Thoracic aorta (tissue), 2 donors: ENCODE measurements around the gene NELFA. TPM values are rescaled to one million over a fixed set of nuclear protein-coding genes. Genes with fewer than 3 reads are reported as not detected.

ENCODE experiments used
- ATAC-seq: fragments of 150-250 bp; one replicate; pipeline ENCODE4 v1.8.0; 2017; ENCODE audit warnings: low read depth; ENCODE audit not compliant: insufficient number of reproducible peaks, low FRiP score
- DNase-seq: peaks from one replicate; pipeline ENCODE4 v3.0.0-alpha.2; 2020; ENCODE audit warnings: low spot score
- H3K27ac ChIP-seq, 2 donors: fragments of 200-600 bp; sonication (generic); 1 replicate in 1 of 2; 2 replicates in 1 of 2; pipeline ENCODE4 v1.5.1; 2016; ENCODE audit warnings: mild to moderate bottlenecking in 2 of 2, moderate library complexity in 2 of 2
- H3K27me3 ChIP-seq: fragments of 200-600 bp; sonication (generic); replicated peaks from 2 replicates; pipeline ENCODE4 v1.6.0; 2016; ENCODE audit warnings: mild to moderate bottlenecking; ENCODE audit not compliant: insufficient read depth
- H3K36me3 ChIP-seq: fragments of 200-600 bp; sonication (generic); one replicate; pipeline ENCODE4 v1.5.1; 2016
- H3K4me1 ChIP-seq, 2 donors: fragments of 200-600 bp; sonication (generic); 1 replicate in 1 of 2; 2 replicates in 1 of 2; pipeline versions ENCODE4 v1.5.1 to v1.6.0; 2016; ENCODE audit warnings: low read depth in 2 of 2, mild to moderate bottlenecking in 1 of 2; ENCODE audit not compliant: control insufficient read depth in 1 of 2
- H3K4me3 ChIP-seq: fragments of 200-600 bp; sonication (generic); 2 replicates; pipeline ENCODE4 v1.5.1; 2016; ENCODE audit warnings: mild to moderate bottlenecking
- H3K9me3 ChIP-seq: fragments of 200-600 bp; sonication (generic); 2 replicates; pipeline ENCODE4 v1.5.1; 2016
- total RNA-seq, 2 donors: library from RNA; depleted of rRNA; stranded (reverse); fragments of >200 nt; gene quantifications; one replicate each; pipeline versions ENCODE4 v1.1.0 to v1.2.3, GENCODE V29; 2016
- TF ChIP-seq, protein P1 (sequence below): fragments of 200-600 bp; sonication (generic); IDR thresholded peaks from one replicate; pipeline ENCODE4 v1.5.1; 2019; ENCODE audit warnings: antibody characterized with exemption

NELFA gene
- total RNA-seq, 2 donors from 2014 or later, result 26.7 to 36.1 TPM

DNA sequence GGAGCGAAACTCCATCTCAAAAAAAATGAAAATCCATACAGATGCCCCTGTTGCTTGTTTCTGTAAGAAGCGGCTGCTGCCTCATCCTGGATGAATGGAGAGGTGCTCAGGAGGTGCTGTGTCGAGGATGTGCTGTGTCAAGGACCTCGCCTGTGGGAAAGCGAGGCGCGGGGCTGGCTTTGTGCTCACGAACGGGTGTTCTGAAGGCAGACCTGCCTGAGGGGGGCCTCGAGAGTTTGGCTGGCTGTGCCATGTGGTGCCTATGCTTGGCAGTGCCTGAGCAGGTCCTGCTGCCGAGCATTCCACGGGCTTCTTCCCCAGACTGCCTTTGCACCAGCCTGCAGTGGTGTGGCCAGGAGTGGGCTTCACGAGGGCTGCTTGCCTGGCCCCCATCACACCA, 76.0 kb downstream of the NELFA start:
- Histone ChIP-seq H3K27ac (no peak overlapping the region), H3K9me3 (no peaks in the 10 kb centered on the region), H3K4me1 (no peaks in the 10 kb centered on the region), H3K4me3 (no peak overlapping the region), H3K27me3 (no peaks in the 10 kb centered on the region), H3K36me3 (peaks cover 19% of the 10 kb centered on the region)
- DNase-seq, result no peak
- ATAC-seq, result no peak
- TF ChIP-seq, protein P1, sequence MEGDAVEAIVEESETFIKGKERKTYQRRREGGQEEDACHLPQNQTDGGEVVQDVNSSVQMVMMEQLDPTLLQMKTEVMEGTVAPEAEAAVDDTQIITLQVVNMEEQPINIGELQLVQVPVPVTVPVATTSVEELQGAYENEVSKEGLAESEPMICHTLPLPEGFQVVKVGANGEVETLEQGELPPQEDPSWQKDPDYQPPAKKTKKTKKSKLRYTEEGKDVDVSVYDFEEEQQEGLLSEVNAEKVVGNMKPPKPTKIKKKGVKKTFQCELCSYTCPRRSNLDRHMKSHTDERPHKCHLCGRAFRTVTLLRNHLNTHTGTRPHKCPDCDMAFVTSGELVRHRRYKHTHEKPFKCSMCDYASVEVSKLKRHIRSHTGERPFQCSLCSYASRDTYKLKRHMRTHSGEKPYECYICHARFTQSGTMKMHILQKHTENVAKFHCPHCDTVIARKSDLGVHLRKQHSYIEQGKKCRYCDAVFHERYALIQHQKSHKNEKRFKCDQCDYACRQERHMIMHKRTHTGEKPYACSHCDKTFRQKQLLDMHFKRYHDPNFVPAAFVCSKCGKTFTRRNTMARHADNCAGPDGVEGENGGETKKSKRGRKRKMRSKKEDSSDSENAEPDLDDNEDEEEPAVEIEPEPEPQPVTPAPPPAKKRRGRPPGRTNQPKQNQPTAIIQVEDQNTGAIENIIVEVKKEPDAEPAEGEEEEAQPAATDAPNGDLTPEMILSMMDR, result no peak

Other genes with a start within 250 kb of the NELFA start
- 1 to 10 TPM in 1 of 2 donors, under 1 TPM in 1; 0.68 to 1.4 TPM for gene FGFR3, start 215.7 kb downstream of the NELFA start, total RNA-seq
- gene LETM1, start 152.8 kb downstream of the NELFA start, total RNA-seq, result 10 to 100 TPM; 30.5 to 68.9 TPM
- 10 to 100 TPM; 18.8 to 35.4 TPM for gene NSD2, start 137.6 kb downstream of the NELFA start, total RNA-seq
- under 1 TPM in 1 of 2 donors, not detected in 1; under 0.01 TPM for gene NAT8L, start 50.4 kb upstream of the NELFA start, total RNA-seq
- 10 to 100 TPM in 1 of 2 donors, 1 to 10 TPM in 1; 6.5 to 12.9 TPM for gene HAUS3, start 233.1 kb upstream of the NELFA start, total RNA-seq
- 1 to 10 TPM; 3.2 to 3.5 TPM for gene POLN, start 233.1 kb upstream of the NELFA start, total RNA-seq